ENCODE data around the gene FLT3. TPM values are rescaled to one million over a fixed set of nuclear protein-coding genes. Genes with fewer than 3 reads are reported as not detected.
A peak's percentile ranks its signal among the peaks of the same experiment; 100 is the strongest.

FLT3 gene
- total and polyA plus RNA-seq, 9 donors: 0.08 to 0.97 (median 0.15) TPM; not detected in 1

DNA sequence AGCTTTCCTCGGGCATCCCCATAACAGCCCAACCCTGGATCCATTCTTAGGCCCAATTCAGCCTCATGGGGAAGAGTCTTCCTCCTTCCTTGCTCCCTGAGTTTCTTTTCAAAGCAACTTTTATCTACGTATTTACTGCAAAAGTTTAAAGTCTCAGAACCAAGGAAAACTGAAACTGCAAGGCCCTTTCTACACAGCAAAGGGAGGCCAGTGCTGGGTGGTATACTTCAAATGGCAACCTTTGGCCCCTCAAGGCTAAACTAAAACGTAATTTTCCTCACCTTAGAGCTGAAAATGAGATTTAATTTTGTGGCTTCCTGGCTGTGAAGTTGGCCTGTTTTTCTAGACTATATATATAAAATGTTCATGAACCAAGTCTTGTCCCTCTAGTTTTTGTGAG is 136.9 kb downstream of the FLT3 start:
- intact Hi-C loops (cut with DNase I): no loop called here
- Histone ChIP-seq H3K4me1 (ENCODE audit: insufficient read depth) (peaks cover 4% of the 10 kb centered on the region), H3K27me3 (no peaks in the 10 kb centered on the region), H3K27ac (no peak overlapping the region), H3K36me3 (no peaks in the 10 kb centered on the region), H3K4me3 (no peak overlapping the region), H3K9me3 (no peaks in the 10 kb centered on the region)
- TF ChIP-seq CTCF (IDR thresholded peaks at IDR 0.05): no peak
- TF ChIP-seq EP300 (IDR thresholded peaks at IDR 0.05): no peak
- no peak for TF ChIP-seq POLR2A (IDR thresholded peaks at IDR 0.05)
- DNase-seq: no peak
- WGBS, 3 donors: 54 to 65% (median 59%) methylated on average over 3 of the region's 3 CpGs

- H3K4me1 ChIP-seq (ENCODE audit: insufficient read depth): peaks cover 4% of the 10 kb centered on the region
- H3K9me3 ChIP-seq: no peaks in the 10 kb centered on the region
- intact Hi-C loops (cut with DNase I): no loop called here
- H3K27ac ChIP-seq: no peak overlapping the region
- no peaks in the 10 kb centered on the region for H3K27me3 ChIP-seq
- TF ChIP-seq POLR2A (IDR thresholded peaks at IDR 0.05) (no peak), CTCF (IDR thresholded peaks at IDR 0.05) (no peak)
- H3K36me3 ChIP-seq: no peaks in the 10 kb centered on the region
- DNase-seq: no peak
- WGBS, 3 donors: 58 to 68% (median 68%) methylated on average over 9 of the region's 9 CpGs
- H3K4me3 ChIP-seq: no peak overlapping the region
Observed at GRCh38 chr13:27962982-27963381, 137.4 kb downstream of the FLT3 start.

- intact Hi-C loops (cut with DNase I): no loop called here
- TF ChIP-seq EP300 (IDR thresholded peaks at IDR 0.05) (no peak), POLR2A (IDR thresholded peaks at IDR 0.05) (no peak), CTCF (IDR thresholded peaks at IDR 0.05) (no peak)
- no peak overlapping the region for H3K27ac ChIP-seq
- peaks cover 4% of the 10 kb centered on the region for H3K4me1 ChIP-seq (ENCODE audit: insufficient read depth)
- H3K9me3 ChIP-seq: no peaks in the 10 kb centered on the region
- H3K4me3 ChIP-seq: no peak overlapping the region
- no peaks in the 10 kb centered on the region for H3K27me3 ChIP-seq
- 41 to 57% (median 50%) methylated on average over 6 of the region's 6 CpGs for WGBS, 3 donors
- H3K36me3 ChIP-seq: no peaks in the 10 kb centered on the region
- DNase-seq: no peak
Observed at GRCh38 chr13:27962128-27962841, 138.1 kb downstream of the FLT3 start.

- peaks cover 4% of the 10 kb centered on the region for H3K4me1 ChIP-seq (ENCODE audit: insufficient read depth)
- intact Hi-C loops (cut with DNase I): no loop called here
- no peaks in the 10 kb centered on the region for H3K9me3 ChIP-seq
- DNase-seq: no peak
- no peaks in the 10 kb centered on the region for H3K27me3 ChIP-seq
- H3K4me3 ChIP-seq: peak overlapping the region; percentile 16
- no peaks in the 10 kb centered on the region for H3K36me3 ChIP-seq
- WGBS, 3 donors: 8% methylated on average over 25 of the region's 25 CpGs
- H3K27ac ChIP-seq: no peak overlapping the region
- TF ChIP-seq EP300 (IDR thresholded peaks at IDR 0.05) (no peak), POLR2A (IDR thresholded peaks at IDR 0.05) (no peak), CTCF (IDR thresholded peaks at IDR 0.05) (no peak)
Observed at GRCh38 chr13:27961227-27962085, 138.9 kb downstream of the FLT3 start.
